Effector memory CD4-positive, alpha-beta T cell (primary cell): Measurements from ENCODE around the gene MYO16.

ENCODE experiments used
- DNase-seq, 3 donors: peaks; one replicate each; pipeline ENCODE4 v3.0.0-alpha.2; 2020
- H3K27ac ChIP-seq: 2 replicates; pipeline ENCODE4 v1.7.0; 2013; ENCODE audit warnings: mild to moderate bottlenecking, low read length, moderate library complexity; ENCODE audit not compliant: insufficient read depth, poor library complexity, severe bottlenecking
- H3K27me3 ChIP-seq: replicated peaks from 2 replicates; pipeline ENCODE4 v1.7.0; 2013; ENCODE audit warnings: mild to moderate bottlenecking, low read length; ENCODE audit not compliant: insufficient read depth, control insufficient read depth, poor library complexity, severe bottlenecking
- H3K36me3 ChIP-seq: 2 replicates; pipeline ENCODE4 v1.7.0; 2013; ENCODE audit warnings: mild to moderate bottlenecking, low read length, moderate library complexity; ENCODE audit not compliant: control insufficient read depth, insufficient read depth
- H3K4me1 ChIP-seq: 2 replicates; pipeline ENCODE4 v1.7.0; 2013; ENCODE audit warnings: low read length, mild to moderate bottlenecking; ENCODE audit not compliant: control insufficient read depth, insufficient read depth, poor library complexity, severe bottlenecking
- H3K4me3 ChIP-seq: 2 replicates; pipeline ENCODE4 v1.7.0; 2013; ENCODE audit warnings: low read length, low read depth, mild to moderate bottlenecking; ENCODE audit not compliant: insufficient read depth, poor library complexity, severe bottlenecking
- H3K9me3 ChIP-seq: 2 replicates; pipeline ENCODE4 v1.7.0; 2013; ENCODE audit warnings: mild to moderate bottlenecking, low read length, moderate library complexity; ENCODE audit not compliant: control insufficient read depth
- total RNA-seq, 3 donors: gene quantifications; one replicate each; lab custom pipeline; 2026; lab: John Stamatoyannopoulos, UW

MYO16 gene
- 10.6 to 42.2 (median 20.3) reads per million in 3 donors for total RNA-seq

- H3K4me3 ChIP-seq: no peak within 1 kb of the TSS
- no peaks in the 10 kb centered on the region for H3K27me3 ChIP-seq
- H3K4me1 ChIP-seq: no peaks in the 10 kb centered on the region
Observed at GRCh38 chr13:108629181-108629752, at the start of gene MYO16. Gene MYO16 (plus strand): TSS chr13:108629611. CDS start chr13:108629845, 234 bp downstream.

GRCh38 chr13:108586826-108587225 is 42.6 kb upstream of the MYO16 start:
- Histone ChIP-seq H3K4me1 (no peaks in the 10 kb centered on the region), H3K27me3 (no peaks in the 10 kb centered on the region), H3K4me3 (no peak overlapping the region), H3K36me3 (no peaks in the 10 kb centered on the region), H3K9me3 (no peaks in the 10 kb centered on the region), H3K27ac (no peak overlapping the region)
- DNase-seq: no peak

More at GRCh38 chr13:108629181-108629752, at the start of gene MYO16:
- H3K27ac ChIP-seq: no peak within 1 kb of the TSS
- no peak for DNase-seq
- H3K9me3 ChIP-seq: no peaks in the 10 kb centered on the region
- H3K36me3 ChIP-seq: no peaks in the 10 kb centered on the region

DNA sequence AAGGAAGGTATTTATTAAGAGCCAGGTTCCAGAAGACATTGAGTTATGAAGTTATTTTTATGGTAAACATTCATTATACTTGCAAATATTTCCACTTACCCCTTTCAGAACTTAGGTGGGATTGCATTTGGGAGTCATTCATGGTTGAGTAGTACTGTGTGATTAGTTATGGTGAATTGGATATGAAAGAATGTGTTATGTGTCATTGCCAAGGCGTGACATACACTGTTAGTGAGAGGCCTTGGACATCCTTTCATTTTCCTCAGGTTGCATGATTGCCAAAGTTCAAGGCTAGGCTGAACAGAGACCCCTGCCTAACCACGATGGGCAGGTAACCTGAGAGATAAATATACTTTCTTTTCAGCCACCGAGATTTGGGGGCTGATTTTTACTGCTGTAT is 40.9 kb upstream of the MYO16 start:
- no peaks in the 10 kb centered on the region for H3K27me3 ChIP-seq
- H3K9me3 ChIP-seq: no peaks in the 10 kb centered on the region
- H3K36me3 ChIP-seq: no peaks in the 10 kb centered on the region
- DNase-seq: no peak
- H3K4me3 ChIP-seq: no peak overlapping the region
- no peaks in the 10 kb centered on the region for H3K4me1 ChIP-seq
- H3K27ac ChIP-seq: no peak overlapping the region

DNA sequence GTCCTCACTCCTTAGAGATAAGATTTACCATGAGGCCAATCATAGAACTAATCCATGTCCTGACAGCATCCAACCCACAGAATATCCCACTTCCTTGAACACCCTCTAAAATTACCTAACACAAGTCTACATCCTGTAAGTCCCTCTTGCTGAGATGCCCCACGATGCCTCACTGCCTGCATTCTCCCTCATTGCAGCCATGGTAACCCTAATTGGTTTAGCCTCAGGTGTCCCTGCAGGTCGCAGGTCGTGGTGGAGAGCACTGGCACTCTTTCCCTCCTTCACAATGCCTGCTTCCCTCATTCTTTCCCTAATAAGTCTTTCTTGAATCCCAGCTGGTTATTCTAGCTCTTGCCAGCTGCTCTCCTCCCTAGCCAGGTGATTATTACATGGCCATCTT is 35.3 kb upstream of the MYO16 start:
- H3K4me1 ChIP-seq: no peaks in the 10 kb centered on the region
- no peaks in the 10 kb centered on the region for H3K36me3 ChIP-seq
- no peak overlapping the region for H3K27ac ChIP-seq
- H3K27me3 ChIP-seq: no peaks in the 10 kb centered on the region
- no peak for DNase-seq
- no peak overlapping the region for H3K4me3 ChIP-seq
- H3K9me3 ChIP-seq: no peaks in the 10 kb centered on the region

DNA sequence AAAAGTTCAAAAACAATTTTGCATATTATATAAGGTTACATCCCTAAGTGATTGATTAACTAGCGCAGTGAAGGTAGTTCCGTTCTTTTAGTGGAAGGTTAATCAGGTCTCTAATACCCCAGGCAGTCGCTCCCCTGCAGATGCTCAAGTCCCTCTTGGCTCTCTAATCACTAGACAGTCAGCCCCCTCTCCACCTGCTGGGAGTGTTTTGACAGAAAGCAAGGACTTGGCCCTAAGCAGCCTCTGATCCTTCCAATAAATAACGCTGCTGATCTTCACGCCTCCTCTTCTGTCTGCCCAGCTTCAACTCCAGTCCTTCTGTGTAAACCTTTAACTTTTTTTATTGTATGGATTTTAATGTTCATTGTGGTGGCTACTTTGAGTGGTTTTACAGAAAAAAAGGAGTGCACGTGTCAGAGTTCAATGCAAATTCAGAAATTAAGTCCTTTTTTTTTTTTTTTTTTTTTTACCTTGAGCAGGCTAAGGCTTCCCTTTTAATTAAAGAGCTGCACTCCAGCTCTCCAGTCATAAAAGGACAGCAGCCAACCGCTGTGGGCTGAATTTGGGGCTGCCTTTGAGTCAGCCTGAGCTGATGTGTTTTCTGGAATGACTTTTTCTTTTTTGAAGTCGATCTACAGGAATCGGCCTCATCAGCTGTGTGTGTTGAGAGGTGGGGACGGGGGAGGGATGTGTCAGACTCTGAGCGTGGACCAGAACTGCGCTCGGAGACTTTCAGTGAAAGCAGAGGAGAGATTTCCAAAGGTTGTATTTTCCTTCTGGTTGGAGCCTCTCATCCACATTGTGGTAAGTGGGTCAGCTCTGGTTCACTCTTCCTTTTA is 33.8 kb upstream of the MYO16 start:
- Histone ChIP-seq H3K9me3 (no peaks in the 10 kb centered on the region), H3K27me3 (no peaks in the 10 kb centered on the region), H3K4me1 (no peaks in the 10 kb centered on the region), H3K4me3 (no peak overlapping the region), H3K27ac (no peak overlapping the region), H3K36me3 (no peaks in the 10 kb centered on the region)
- no peak for DNase-seq

- Histone ChIP-seq H3K9me3 (peaks cover 6% of the 10 kb centered on the region), H3K36me3 (no peaks in the 10 kb centered on the region), H3K4me3 (no peak overlapping the region), H3K27me3 (no peaks in the 10 kb centered on the region), H3K4me1 (no peaks in the 10 kb centered on the region), H3K27ac (no peak overlapping the region)
- DNase-seq: no peak
Observed at GRCh38 chr13:108597943-108598342, 31.5 kb upstream of the MYO16 start.

- no peak for DNase-seq
- Histone ChIP-seq H3K4me1 (no peaks in the 10 kb centered on the region), H3K27ac (no peak overlapping the region), H3K4me3 (no peak overlapping the region), H3K27me3 (no peaks in the 10 kb centered on the region), H3K36me3 (no peaks in the 10 kb centered on the region), H3K9me3 (peaks cover 6% of the 10 kb centered on the region)
Observed at GRCh38 chr13:108606424-108606823, 23.0 kb upstream of the MYO16 start.

- Histone ChIP-seq H3K4me3 (no peak overlapping the region), H3K4me1 (no peaks in the 10 kb centered on the region), H3K9me3 (no peaks in the 10 kb centered on the region), H3K27me3 (no peaks in the 10 kb centered on the region), H3K36me3 (no peaks in the 10 kb centered on the region), H3K27ac (no peak overlapping the region)
- DNase-seq: no peak
Observed at GRCh38 chr13:108609353-108609752, 20.1 kb upstream of the MYO16 start.

- no peak overlapping the region for H3K27ac ChIP-seq
- no peak overlapping the region for H3K4me3 ChIP-seq
- DNase-seq: no peak
Observed at GRCh38 chr13:108610507-108610906, 18.9 kb upstream of the MYO16 start.

GRCh38 chr13:108615241-108615640 is 14.2 kb upstream of the MYO16 start:
- Histone ChIP-seq H3K27me3 (no peaks in the 10 kb centered on the region), H3K27ac (no peak overlapping the region), H3K4me3 (no peak overlapping the region), H3K4me1 (no peaks in the 10 kb centered on the region), H3K36me3 (no peaks in the 10 kb centered on the region), H3K9me3 (no peaks in the 10 kb centered on the region)
- DNase-seq: no peak

More at GRCh38 chr13:108610507-108610906, 18.9 kb upstream of the MYO16 start:
- no peaks in the 10 kb centered on the region for H3K9me3 ChIP-seq
- H3K27me3 ChIP-seq: no peaks in the 10 kb centered on the region
- H3K36me3 ChIP-seq: no peaks in the 10 kb centered on the region
- no peaks in the 10 kb centered on the region for H3K4me1 ChIP-seq
